22Rv1 (cell line): Measurements from ENCODE around the gene PDCD11.

Experiments used
- CTCF ChIP-seq: fragments of 450-650 bp; IDR thresholded peaks from 2 replicates; pipeline ENCODE4 v1.5.1; 2017; ENCODE audit warnings: mild to moderate bottlenecking
- ZFX ChIP-seq: fragments of 450-650 bp; IDR thresholded peaks from 2 replicates; pipeline ENCODE4 v1.6.1; 2017; ENCODE audit warnings: antibody characterized with exemption, borderline replicate concordance

GRCh38 chr10:103458720-103459119 is 62.3 kb downstream of the PDCD11 start, which contains the start of gene CALHM1:
- TF ChIP-seq CTCF, result no peak
- TF ChIP-seq ZFX, result no peak
